OCI-LY3 (cell line): Measurements from ENCODE around the gene MED16.

Source experiments
- CTCF ChIP-seq: fragments of 200-600, 300-600 bp; sonication (generic); IDR thresholded peaks from 2 replicates; pipeline ENCODE4 v1.5.1; 2014; ENCODE audit warnings: antibody characterized with exemption, low read length, low read depth
- EZH2phosphoT487 ChIP-seq: fragments of 200-600 bp; shearing (Covaris generic); IDR thresholded peaks from 2 replicates; pipeline ENCODE4 v1.6.1; 2018; ENCODE audit warnings: antibody characterized with exemption, mixed run types, low read depth

- TF ChIP-seq CTCF (no peak), EZH2phosphoT487 (no peak)
Measured at GRCh38 chr19:870963-871401, 22.0 kb downstream of the MED16 start.
